ENCODE results near the gene CDH23. TPM values are rescaled to one million over a fixed set of nuclear protein-coding genes. Genes with fewer than 3 reads are reported as not detected.

Gene CDH23
- total and polyA plus RNA-seq, 10 of the 15 experiments (the other 5 are each of a cell fraction or from before 2014, with no cell fraction given): 0.09 to 0.40 (median 0.15) TPM; not detected in 1

- TF ChIP-seq IRF3 (IDR thresholded peaks at IDR 0.05) (no peak), PML (IDR thresholded peaks at IDR 0.05; ENCODE audit: low read length) (no peak), POU2F2 (IDR thresholded peaks at IDR 0.05; ENCODE audit: borderline replicate concordance, low read depth, low read length) (0 out of 3 replicates have a peak, but pooled peaks have one; percentile 64), CEBPB (IDR thresholded peaks at IDR 0.05; ENCODE audit: borderline replicate concordance in 1 of 2, low read depth in 2 of 2, low read length in 2 of 2) (no peak), ELK1 (IDR thresholded peaks at IDR 0.05; ENCODE audit: low read depth, low read length) (peak; percentile 69), CEBPZ (IDR thresholded peaks at IDR 0.05; ENCODE audit: low read depth, low read length) (no peak), GATAD2B (conservative IDR thresholded peaks at IDR 0.05; ENCODE audit: low read depth) (peak; percentile 77), SMAD1 (IDR thresholded peaks at IDR 0.05; ENCODE audit: low read depth, partially characterized antibody) (peak; percentile 85), GABPA (IDR thresholded peaks at IDR 0.05; ENCODE audit: low read depth) (no peak), CTCF (IDR thresholded peaks at IDR 0.05 in 2 of 3, conservative IDR thresholded peaks at IDR 0.05 in 1 of 3; ENCODE audit: control insufficient read depth in 2 of 3, extremely low read depth in 1 of 3, insufficient read depth in 1 of 3, low read depth in 3 of 3, low read length in 3 of 3) (no peak), STAT3 (IDR thresholded peaks at IDR 0.05; ENCODE audit: low read depth, low read length) (0 out of 2 replicates have a peak, but pooled peaks have one; percentile 20), MEF2B (IDR thresholded peaks at IDR 0.05; ENCODE audit: partially characterized antibody, poor library complexity, severe bottlenecking) (peak; percentile 91), IRF4 (IDR thresholded peaks at IDR 0.05; ENCODE audit: low read depth, low read length) (no peak), SREBF2 (IDR thresholded peaks at IDR 0.05; ENCODE audit: low read length) (no peak), FOXM1 (IDR thresholded peaks at IDR 0.05; ENCODE audit: low read depth, low read length) (0 out of 2 replicates have a peak, but pooled peaks have one; percentile 51), NFXL1 (IDR thresholded peaks at IDR 0.05; ENCODE audit: borderline replicate concordance) (no peak), FOS (IDR thresholded peaks at IDR 0.05; ENCODE audit: borderline replicate concordance, extremely low read depth, insufficient read length) (no peak)
- TF ChIP-seq, protein P1, sequence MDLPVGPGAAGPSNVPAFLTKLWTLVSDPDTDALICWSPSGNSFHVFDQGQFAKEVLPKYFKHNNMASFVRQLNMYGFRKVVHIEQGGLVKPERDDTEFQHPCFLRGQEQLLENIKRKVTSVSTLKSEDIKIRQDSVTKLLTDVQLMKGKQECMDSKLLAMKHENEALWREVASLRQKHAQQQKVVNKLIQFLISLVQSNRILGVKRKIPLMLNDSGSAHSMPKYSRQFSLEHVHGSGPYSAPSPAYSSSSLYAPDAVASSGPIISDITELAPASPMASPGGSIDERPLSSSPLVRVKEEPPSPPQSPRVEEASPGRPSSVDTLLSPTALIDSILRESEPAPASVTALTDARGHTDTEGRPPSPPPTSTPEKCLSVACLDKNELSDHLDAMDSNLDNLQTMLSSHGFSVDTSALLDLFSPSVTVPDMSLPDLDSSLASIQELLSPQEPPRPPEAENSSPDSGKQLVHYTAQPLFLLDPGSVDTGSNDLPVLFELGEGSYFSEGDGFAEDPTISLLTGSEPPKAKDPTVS (IDR thresholded peaks at IDR 0.05; ENCODE audit: low read depth, low read length): no peak
Observed at GRCh38 chr10:71769279-71769823, 372.6 kb downstream of the CDH23 start (continued).

All from GM12878 (cell line).